GM12878 (cell line): ENCODE results near the gene INPP4B. TPM values are rescaled to one million over a fixed set of nuclear protein-coding genes. Genes with fewer than 3 reads are reported as not detected.

Experiments used
- ATAC-seq: fragments of 200-7000 bp; cut with Tn5 transposase; 3 replicates; pipeline ENCODE4 v1.9.1; 2020; ENCODE audit warnings: mild to moderate bottlenecking, moderate library complexity
- BruUV-seq: library from RNA; stranded (reverse); fragments of 400-500 nt; replicated peaks from 2 replicates; lab custom pipeline; 2021; lab: Mats Ljungman, UMichigan
- CTCF ChIA-PET: fragments of 300-600 bp; sonication (Branson Sonifier 250); formaldehyde crosslinking; extraction: SDS; loops from one replicate; lab custom pipeline; 2021; ENCODE audit warnings: inconsistent platforms; lab: Yijun Ruan, JAX
- POLR2A ChIA-PET: fragments of 350-600 bp; formaldehyde crosslinking; extraction: SDS; loops from one replicate; lab custom pipeline; 2021; ENCODE audit warnings: inconsistent platforms; lab: Charles Lee
- RAD21 ChIA-PET: fragments of 300-600 bp; sonication (Branson Sonifier 250); formaldehyde crosslinking; loops from one replicate; lab custom pipeline; 2023; ENCODE audit warnings: antibody characterized with exemption; ENCODE audit not compliant: unreplicated experiment; lab: Charles Lee
- SMC1A ChIA-PET: fragments of 300-600 bp; sonication (Branson Sonifier 250); formaldehyde crosslinking; loops from one replicate; lab custom pipeline; 2023; ENCODE audit not compliant: unreplicated experiment, uncharacterized antibody; lab: Charles Lee
- DNase-seq: peaks from one replicate; pipeline ENCODE4 v3.0.0-alpha.2; 2011; ENCODE audit warnings: low read depth, low spot score
- FAIRE-seq: peaks from 3 replicates; lab custom pipeline; 2011; peaks lifted over from hg19 to GRCh38; lab: Jason Lieb, UNC
- H2AFZ ChIP-seq: 2 replicates; pipeline ENCODE4 v1.6.0; 2011; ENCODE audit warnings: low read depth, low read length, control low read depth; ENCODE audit not compliant: control insufficient read depth
- H3K27ac ChIP-seq: 2 replicates; pipeline ENCODE4 v1.5.1; 2011; ENCODE audit warnings: control low read depth; ENCODE audit not compliant: control insufficient read depth, insufficient read depth
- H3K27me3 ChIP-seq, 2 experiments: replicated peaks in 1 of 2; 2 replicates each; pipeline versions ENCODE4 v1.6.0 to v1.6.1; 2011; ENCODE audit warnings: low read length in 1 of 2; ENCODE audit not compliant: control insufficient read depth in 2 of 2, insufficient read depth in 2 of 2
- H3K36me3 ChIP-seq, 2 experiments: 2 replicates each; pipeline ENCODE4 v1.5.1; 2011; ENCODE audit warnings: low read length in 1 of 2; ENCODE audit not compliant: control insufficient read depth in 2 of 2, insufficient read depth in 2 of 2
- H3K4me1 ChIP-seq: 2 replicates; pipeline ENCODE4 v1.6.1; 2011; ENCODE audit warnings: mild to moderate bottlenecking, low read length, moderate library complexity, mixed read lengths; ENCODE audit not compliant: control insufficient read depth, insufficient read depth
- H3K4me2 ChIP-seq: 2 replicates; pipeline ENCODE4 v1.6.0; 2011; ENCODE audit warnings: control low read depth; ENCODE audit not compliant: control insufficient read depth, insufficient read depth
- H3K4me3 ChIP-seq: fragments of 200-600 bp; sonication (generic); 2 replicates; pipeline ENCODE4 v1.5.1; 2016
- H3K79me2 ChIP-seq: 2 replicates; pipeline ENCODE4 v1.6.0; 2011; ENCODE audit warnings: low read length; ENCODE audit not compliant: control insufficient read depth, insufficient read depth
- H3K9ac ChIP-seq: 2 replicates; pipeline ENCODE4 v1.8.0; 2011; ENCODE audit warnings: low read length, control low read depth, mixed read lengths; ENCODE audit not compliant: control insufficient read depth, insufficient read depth
- H3K9me3 ChIP-seq: replicated peaks from 3 replicates; pipeline ENCODE4 v1.5.1; 2011; ENCODE audit warnings: mild to moderate bottlenecking, low read length; ENCODE audit not compliant: control insufficient read depth, insufficient read depth
- H4K20me1 ChIP-seq: 2 replicates; pipeline ENCODE4 v1.6.0; 2011; ENCODE audit not compliant: control insufficient read depth, insufficient read depth
- CHD2 ChIP-seq: IDR thresholded peaks from 2 replicates; pipeline ENCODE4 v1.6.1; 2011; ENCODE audit warnings: low read depth, low read length, improper control_type of control experiment, borderline replicate concordance
- CREB1 ChIP-seq: IDR thresholded peaks from 2 replicates; pipeline ENCODE4 v1.6.1; 2012; ENCODE audit warnings: low read depth, mild to moderate bottlenecking, inconsistent platforms
- E2F8 ChIP-seq: fragments of 450-650 bp; IDR thresholded peaks from 2 replicates; pipeline ENCODE4 v1.6.1; 2018; ENCODE audit warnings: mild to moderate bottlenecking, low read depth, moderate library complexity; ENCODE audit not compliant: partially characterized antibody
- HCFC1 ChIP-seq: fragments of 150-350 bp; IDR thresholded peaks from 2 replicates; pipeline ENCODE4 v1.6.1; 2014; ENCODE audit warnings: low read length
- KLF5 ChIP-seq: fragments of 450-650 bp; IDR thresholded peaks from 2 replicates; pipeline ENCODE4 v1.6.1; 2014; ENCODE audit warnings: mild to moderate bottlenecking; ENCODE audit not compliant: partially characterized antibody
- SP1 ChIP-seq: IDR thresholded peaks from one replicate; pipeline ENCODE4 v1.6.1; 2011; ENCODE audit warnings: low read depth, low read length
- SUZ12 ChIP-seq: fragments of 200-600 bp; sonication (generic); IDR thresholded peaks from one replicate; pipeline ENCODE4 v1.6.1; 2018; ENCODE audit warnings: antibody characterized with exemption, mild to moderate bottlenecking; ENCODE audit not compliant: unreplicated experiment
- whole genome bisulfite sequencing: methylation state at CpG from one replicate; pipeline ENCODE4 v1.1.6; 2016; ENCODE audit warnings: low lambda C conversion rate; ENCODE audit not compliant: insufficient replicate concordance, insufficient coverage; ENCODE audit errors: missing lambda C conversion rate; 5-methylcytosine and 5-hydroxymethylcytosine counted together
- in situ Hi-C: fragments of 300-500 bp; cut with MboI; formaldehyde crosslinking; loops from 9 replicates; pipeline ENCODE4 v1.14.3; 2018; ENCODE audit warnings: mixed read lengths
- intact Hi-C: fragments of 100-400 bp; cut with micrococcal nuclease; formaldehyde crosslinking; loops from one replicate; pipeline ENCODE4 v1.14.2; 2022; ENCODE audit not compliant: unreplicated experiment
- polyA plus RNA-seq, 11 experiments: library from polyadenylated mRNA; depleted of rRNA in 4 of 11; unstranded in 6 of 11; stranded (reverse) in 5 of 11; fragments of >200 nt; fragmentation: Nextera tagmentation in 4 of 11; fragmentation: Illumina TruSeq in 1 of 11; extraction: Ambion mirVana in 4 of 11; extraction: Trizol in 1 of 11; gene quantifications; 1 replicate in 1 of 11; 2 replicates in 10 of 11; pipeline versions ENCODE4 v1.2.1 to v1.2.3, GENCODE V29; 2011 to 2016; ENCODE audit warnings: inconsistent platforms in 2 of 11, missing spikeins in 2 of 11, low read depth in 1 of 11
- total RNA-seq, 4 experiments: library from RNA; depleted of rRNA in 3 of 4; stranded (reverse); fragments of >200 nt in 3 of 4; fragmentation: Illumina TruSeq in 1 of 4; extraction: Trizol in 1 of 4; gene quantifications; 2 replicates each; pipeline versions ENCODE4 v1.2.1 to v1.2.3, GENCODE V29; 2013 to 2021
- TF ChIP-seq, protein P1 (sequence below): IDR thresholded peaks from 2 replicates; pipeline ENCODE4 v1.6.1; 2012; ENCODE audit warnings: mild to moderate bottlenecking, low read depth, low read length

Gene INPP4B
- total and polyA plus RNA-seq, 10 of the 15 experiments (the other 5 are each of a cell fraction or from before 2014, with no cell fraction given): 0.53 to 11.2 (median 0.95) TPM

DNA sequence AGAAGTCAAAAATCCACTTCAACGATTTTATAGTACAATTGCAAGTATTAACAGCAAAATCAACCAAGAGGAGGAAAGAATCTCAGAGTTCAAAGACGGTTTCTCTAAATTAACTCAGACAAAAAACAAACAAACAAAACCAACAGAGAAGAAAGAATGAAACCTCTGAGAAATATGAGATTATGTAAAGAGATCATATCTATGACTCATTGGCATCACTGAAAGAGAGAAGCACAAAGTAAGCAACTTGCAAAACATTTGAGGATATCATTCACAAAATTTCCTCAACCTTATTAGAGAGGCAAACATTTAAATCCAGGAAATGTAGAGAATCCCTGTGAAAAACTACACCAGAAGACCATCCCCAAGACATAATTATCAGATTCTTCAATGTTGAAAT is 370.4 kb downstream of the INPP4B start:
- POLR2A ChIA-PET: interaction anchor here (0.7 kb wide), 1 partner anchor 91 kb away, joined by 3 read pairs; no protein-coding TSS in a partner anchor
- Histone ChIP-seq H3K4me3 (no peak overlapping the region), H3K9me3 (no peaks in the 10 kb centered on the region), H3K9ac (no peak overlapping the region), H3K27me3 (no peaks in the 10 kb centered on the region)
- ATAC-seq (0 out of 3 replicates have a peak, but pooled peaks have one; percentile 3), DNase-seq (no peak), FAIRE-seq (no peak)
- 0% methylated on average over 2 of the region's 2 CpGs for WGBS
- no TSS peak for BruUV-seq
- TF ChIP-seq SUZ12: no peak
- TF ChIP-seq, all 136 proteins: peak for 0
- RAD21 ChIA-PET: no interaction called here
- no peak overlapping the region for H3K27ac ChIP-seq
- H2AFZ ChIP-seq: no peak overlapping the region
- CTCF ChIA-PET: interaction anchor here (2.2 kb wide), 1 partner anchor 122 kb away, joined by 6 read pairs; no protein-coding TSS in a partner anchor
- no peaks in the 10 kb centered on the region for H3K36me3 ChIP-seq
- no peaks in the 10 kb centered on the region for H4K20me1 ChIP-seq
- in situ Hi-C loops (no loop called here), intact Hi-C loops (no loop called here)
- H3K4me1 ChIP-seq: no peaks in the 10 kb centered on the region
- no peaks in the 10 kb centered on the region for H3K79me2 ChIP-seq
- H3K4me2 ChIP-seq: no peak overlapping the region
- SMC1A ChIA-PET: interaction anchor here (1.1 to 2.9 kb wide), 5 partner anchors 9 to 91 kb away, joined by 3 to 14 read pairs (median 4); no protein-coding TSS in a partner anchor

- Histone ChIP-seq H3K9ac (no peak overlapping the region), H3K27me3 (no peaks in the 10 kb centered on the region), H3K79me2 (no peaks in the 10 kb centered on the region), H3K9me3 (no peaks in the 10 kb centered on the region), H3K4me1 (no peaks in the 10 kb centered on the region), H4K20me1 (no peaks in the 10 kb centered on the region), H3K36me3 (no peaks in the 10 kb centered on the region), H3K4me3 (no peak overlapping the region), H2AFZ (no peak overlapping the region), H3K27ac (no peak overlapping the region), H3K4me2 (no peak overlapping the region)
- no peak for FAIRE-seq
- no TSS peak for BruUV-seq
- peak; percentile 64 for ATAC-seq
- intact Hi-C loops: no loop called here
- SMC1A ChIA-PET: interaction anchor here (0.6 to 2.9 kb wide), 14 partner anchors 10 to 124 kb away, joined by 3 to 14 read pairs (median 4); no protein-coding TSS in a partner anchor
- RAD21 ChIA-PET: interaction anchor here (1.1 to 4.3 kb wide), 6 partner anchors 9 to 120 kb away, joined by 3 to 15 read pairs (median 4); no protein-coding TSS in a partner anchor
- POLR2A ChIA-PET: interaction anchor here (0.8 to 1.1 kb wide), 3 partner anchors 8 to 63 kb away, joined by 3 read pairs; no protein-coding TSS in a partner anchor
- WGBS: 28% methylated on average over 4 of the region's 4 CpGs
- in situ Hi-C loops: no loop called here
- no peak for DNase-seq
- CTCF ChIA-PET: interaction anchor here (0.7 to 2.2 kb wide), 12 partner anchors 9 to 245 kb away, joined by 3 to 6 read pairs (median 3); no protein-coding TSS in a partner anchor
- TF ChIP-seq KLF5 (no peak), CHD2 (no peak), CREB1 (no peak), SUZ12 (no peak), E2F8 (no peak), HCFC1 (no peak), SP1 (no peak)
- TF ChIP-seq, protein P1, sequence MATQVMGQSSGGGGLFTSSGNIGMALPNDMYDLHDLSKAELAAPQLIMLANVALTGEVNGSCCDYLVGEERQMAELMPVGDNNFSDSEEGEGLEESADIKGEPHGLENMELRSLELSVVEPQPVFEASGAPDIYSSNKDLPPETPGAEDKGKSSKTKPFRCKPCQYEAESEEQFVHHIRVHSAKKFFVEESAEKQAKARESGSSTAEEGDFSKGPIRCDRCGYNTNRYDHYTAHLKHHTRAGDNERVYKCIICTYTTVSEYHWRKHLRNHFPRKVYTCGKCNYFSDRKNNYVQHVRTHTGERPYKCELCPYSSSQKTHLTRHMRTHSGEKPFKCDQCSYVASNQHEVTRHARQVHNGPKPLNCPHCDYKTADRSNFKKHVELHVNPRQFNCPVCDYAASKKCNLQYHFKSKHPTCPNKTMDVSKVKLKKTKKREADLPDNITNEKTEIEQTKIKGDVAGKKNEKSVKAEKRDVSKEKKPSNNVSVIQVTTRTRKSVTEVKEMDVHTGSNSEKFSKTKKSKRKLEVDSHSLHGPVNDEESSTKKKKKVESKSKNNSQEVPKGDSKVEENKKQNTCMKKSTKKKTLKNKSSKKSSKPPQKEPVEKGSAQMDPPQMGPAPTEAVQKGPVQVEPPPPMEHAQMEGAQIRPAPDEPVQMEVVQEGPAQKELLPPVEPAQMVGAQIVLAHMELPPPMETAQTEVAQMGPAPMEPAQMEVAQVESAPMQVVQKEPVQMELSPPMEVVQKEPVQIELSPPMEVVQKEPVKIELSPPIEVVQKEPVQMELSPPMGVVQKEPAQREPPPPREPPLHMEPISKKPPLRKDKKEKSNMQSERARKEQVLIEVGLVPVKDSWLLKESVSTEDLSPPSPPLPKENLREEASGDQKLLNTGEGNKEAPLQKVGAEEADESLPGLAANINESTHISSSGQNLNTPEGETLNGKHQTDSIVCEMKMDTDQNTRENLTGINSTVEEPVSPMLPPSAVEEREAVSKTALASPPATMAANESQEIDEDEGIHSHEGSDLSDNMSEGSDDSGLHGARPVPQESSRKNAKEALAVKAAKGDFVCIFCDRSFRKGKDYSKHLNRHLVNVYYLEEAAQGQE: no peak
Measured at GRCh38 chr4:142474398-142475087, 371.6 kb downstream of the INPP4B start.
